HepG2 (cell line): ENCODE data around the gene LMBRD2. TPM values are rescaled to one million over a fixed set of nuclear protein-coding genes. Genes with fewer than 3 reads are reported as not detected.

ENCODE experiments used
- ATAC-seq: fragments of 200-7000 bp; cut with Tn5 transposase; 3 replicates; pipeline ENCODE4 v1.9.1; 2020; ENCODE audit warnings: mild to moderate bottlenecking, moderate library complexity
- BruUV-seq: library from RNA; stranded (reverse); fragments of 400-500 nt; replicated peaks from 2 replicates; lab custom pipeline; 2021; lab: Mats Ljungman, UMichigan
- CTCF ChIA-PET: fragments of 300-600 bp; formaldehyde crosslinking; extraction: SDS; loops from one replicate; lab custom pipeline; 2021; ENCODE audit warnings: low total read pairs, inconsistent platforms, low intra/inter-chr PET ratio; lab: Yijun Ruan, JAX
- POLR2A ChIA-PET: fragments of 350-600 bp; sonication (Branson Sonifier 250); formaldehyde crosslinking; loops from one replicate; lab custom pipeline; 2020; ENCODE audit warnings: antibody characterized with exemption, inconsistent platforms; lab: Yijun Ruan, JAX
- DNase-seq: peaks from one replicate; pipeline ENCODE4 v3.0.0-alpha.2; 2015; ENCODE audit warnings: low spot score
- FAIRE-seq: peaks from 3 replicates; lab custom pipeline; 2011; peaks lifted over from hg19 to GRCh38; lab: Jason Lieb, UNC
- H2AFZ ChIP-seq: one replicate; pipeline ENCODE4 v1.6.1; 2011; ENCODE audit warnings: low read length, inconsistent platforms
- H3K27ac ChIP-seq: fragments of 300-600 bp; 3 replicates; pipeline ENCODE4 v1.8.0; 2011; ENCODE audit warnings: mixed run types, mild to moderate bottlenecking, mixed read lengths, low read length, inconsistent platforms; ENCODE audit not compliant: insufficient read depth; ENCODE audit errors: extremely low read length
- H3K27me3 ChIP-seq, 2 experiments: fragments of 200-600 bp in 1 of 2; 2 replicates in 1 of 2; 3 replicates in 1 of 2; pipeline versions ENCODE4 v1.6.0 to v1.8.0; 2011; ENCODE audit warnings: low read length in 2 of 2, mild to moderate bottlenecking in 2 of 2, moderate library complexity in 2 of 2, inconsistent platforms in 1 of 2; ENCODE audit not compliant: insufficient read depth in 2 of 2, control insufficient read depth in 1 of 2
- H3K36me3 ChIP-seq, 2 experiments: fragments of 200-600 bp in 1 of 2; replicated peaks in 1 of 2; 2 replicates in 1 of 2; 3 replicates in 1 of 2; pipeline versions ENCODE4 v1.5.1 to v1.8.0; 2011; ENCODE audit warnings: low read length in 2 of 2, inconsistent platforms in 1 of 2; ENCODE audit not compliant: insufficient read depth in 2 of 2, control insufficient read depth in 1 of 2
- H3K4me1 ChIP-seq: 2 replicates; pipeline ENCODE4 v1.5.1; 2012; ENCODE audit warnings: low read length, inconsistent platforms; ENCODE audit not compliant: insufficient read depth
- H3K4me2 ChIP-seq: 2 replicates; pipeline ENCODE4 v1.6.0; 2011; ENCODE audit warnings: low read depth, low read length, inconsistent platforms
- H3K4me3 ChIP-seq, 3 experiments: fragments of 200-600 bp in 1 of 3; sonication (generic), shearing (Covaris generic) in 1 of 3; replicated peaks in 1 of 3; 2 replicates each; pipeline ENCODE4 v1.5.1; 2011 to 2016; ENCODE audit warnings: low read length in 3 of 3, inconsistent platforms in 2 of 3, low read depth in 2 of 3, mild to moderate bottlenecking in 2 of 3, control low read depth in 1 of 3, mixed read lengths in 1 of 3; ENCODE audit not compliant: insufficient read depth in 1 of 3
- H3K79me2 ChIP-seq: one replicate; pipeline ENCODE4 v1.6.1; 2011; ENCODE audit warnings: low read length, inconsistent platforms; ENCODE audit not compliant: insufficient read depth
- H3K9ac ChIP-seq: 2 replicates; pipeline ENCODE4 v1.6.0; 2011; ENCODE audit warnings: mild to moderate bottlenecking, low read depth, low read length, inconsistent platforms; ENCODE audit not compliant: insufficient read depth
- H3K9me3 ChIP-seq: 2 replicates; pipeline ENCODE4 v1.5.1; 2012; ENCODE audit warnings: mild to moderate bottlenecking, low read length
- H4K20me1 ChIP-seq: 2 replicates; pipeline ENCODE4 v1.6.0; 2011; ENCODE audit warnings: inconsistent platforms, mild to moderate bottlenecking, low read length, moderate library complexity; ENCODE audit not compliant: insufficient read depth
- HIVEP1 ChIP-seq: sonication (generic); formaldehyde crosslinking; IDR thresholded peaks from 2 replicates; pipeline ENCODE4 v1.4.0; 2020; ENCODE audit warnings: mild to moderate bottlenecking, missing genetic modification reagents
- JARID2 ChIP-seq: sonication (generic); formaldehyde crosslinking; IDR thresholded peaks from 2 replicates; pipeline ENCODE4 v1.8.1; 2023; ENCODE audit warnings: missing genetic modification reagents, inconsistent platforms; ENCODE audit not compliant: insufficient replicate concordance
- RXRB ChIP-seq: IDR thresholded peaks from 2 replicates; pipeline ENCODE4 v1.6.1; 2016; ENCODE audit warnings: borderline replicate concordance, missing genetic modification reagents, missing compliant biosample characterization
- ZBTB7B ChIP-seq: sonication (generic); formaldehyde crosslinking; IDR thresholded peaks from 2 replicates; pipeline ENCODE4 v1.4.0; 2020; ENCODE audit warnings: missing genetic modification reagents
- ZNF44 ChIP-seq: sonication (generic); formaldehyde crosslinking; IDR thresholded peaks from 2 replicates; pipeline ENCODE4 v1.5.1; 2020; ENCODE audit warnings: mild to moderate bottlenecking, missing genetic modification reagents
- WGBS: methylation state at CpG from one replicate; pipeline ENCODE4 v1.1.6; 2017; ENCODE audit warnings: low lambda C conversion rate; 5-methylcytosine and 5-hydroxymethylcytosine counted together
- in situ Hi-C: cut with HindIII; loops from 2 replicates; pipeline ENCODE4 v1.10.0; 2017; ENCODE audit warnings: low pct_unique_long_range_greater_than_20kb; ENCODE audit not compliant: extremely low pct_ligation_motif_present
- intact Hi-C: fragments of 100-400 bp; cut with micrococcal nuclease; formaldehyde crosslinking; loops from one replicate; pipeline ENCODE4 v1.10.0; 2022; ENCODE audit not compliant: unreplicated experiment
- polyA plus RNA-seq, 8 experiments: library from polyadenylated mRNA; depleted of rRNA in 3 of 8; stranded (reverse) in 7 of 8; unstranded in 1 of 8; fragments of >200 nt; fragmentation: Illumina TruSeq in 4 of 8; extraction: Trizol in 4 of 8; gene quantifications; 2 replicates each; pipeline versions ENCODE4 v1.2.1 to v1.2.3, GENCODE V29; 2011 to 2016; ENCODE audit warnings: low read depth in 4 of 8, missing spikeins in 1 of 8, mixed read lengths in 1 of 8; ENCODE audit not compliant: insufficient read depth in 1 of 8
- total RNA-seq, 5 experiments: library from RNA; depleted of rRNA; stranded (reverse); fragments of >200 nt; fragmentation: Illumina TruSeq; extraction: Trizol; gene quantifications; 2 replicates each; pipeline ENCODE4 v1.2.3, GENCODE V29; 2016; ENCODE audit warnings: low read depth in 1 of 5
- TF ChIP-seq, protein P1 (sequence below): sonication (generic); formaldehyde crosslinking; IDR thresholded peaks from 2 replicates; pipeline ENCODE4 v1.5.0; 2020; ENCODE audit warnings: missing genetic modification reagents, mild to moderate bottlenecking, borderline replicate concordance
- TF ChIP-seq, protein P2 (sequence below): sonication (generic); formaldehyde crosslinking; conservative IDR thresholded peaks from 2 replicates; pipeline ENCODE4 v1.8.1; 2023; ENCODE audit warnings: missing genetic modification reagents
- TF ChIP-seq, protein P3 (sequence below): sonication (generic); formaldehyde crosslinking; IDR thresholded peaks from 2 replicates; pipeline ENCODE4 v1.9.0; 2022; ENCODE audit warnings: low read depth, missing genetic modification reagents
- TF ChIP-seq, protein P4 (sequence below): sonication (generic); formaldehyde crosslinking; IDR thresholded peaks from 2 replicates; pipeline ENCODE4 v1.4.0; 2020; ENCODE audit warnings: mild to moderate bottlenecking, missing genetic modification reagents
- TF ChIP-seq, protein P5 (sequence below): sonication (generic); formaldehyde crosslinking; IDR thresholded peaks from 2 replicates; pipeline ENCODE4 v1.4.0; 2020; ENCODE audit warnings: missing genetic modification reagents
- TF ChIP-seq, protein P6 (sequence below): sonication (generic); formaldehyde crosslinking; IDR thresholded peaks from 2 replicates; pipeline ENCODE4 v1.4.0; 2020; ENCODE audit warnings: missing genetic modification reagents

Gene LMBRD2
- total and polyA plus RNA-seq, 2 of the 13 experiments (the other 11 are each of a cell fraction or from before 2014, with no cell fraction given) = 2.0 to 4.7 TPM

DNA sequence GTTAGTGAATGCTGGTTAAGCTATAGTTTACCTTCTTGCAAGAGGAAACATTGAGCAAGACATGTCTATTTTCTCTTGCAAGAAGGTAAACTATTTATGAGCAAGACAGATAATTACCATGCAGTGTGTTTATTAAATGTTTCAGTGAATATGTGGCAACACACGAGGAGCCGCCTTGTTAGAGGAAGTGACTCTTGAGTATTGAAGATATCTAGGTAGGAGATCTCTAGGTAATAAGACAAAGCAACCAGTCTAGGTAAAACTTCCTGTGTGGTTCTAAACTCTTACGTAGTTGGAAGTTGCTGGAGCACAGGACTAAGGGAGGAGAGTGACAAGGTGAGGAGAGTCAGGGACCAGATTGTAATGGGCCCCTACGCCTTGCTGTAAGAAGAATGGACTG, 17.1 kb upstream of the LMBRD2 start:
- Histone ChIP-seq H2AFZ (no peak overlapping the region), H3K4me2 (no peak overlapping the region), H3K9me3 (no peaks in the 10 kb centered on the region), H3K79me2 (peaks cover 5% of the 10 kb centered on the region), H3K9ac (no peak overlapping the region), H4K20me1 (no peaks in the 10 kb centered on the region), H3K27me3 (no peaks in the 10 kb centered on the region), H3K36me3 (peaks cover 23 to 91% of the 10 kb centered on the region in 2 experiments), H3K4me1 (peaks cover 6% of the 10 kb centered on the region), H3K4me3 (no peak overlapping the region), H3K27ac (no peak overlapping the region)
- no peak for FAIRE-seq
- intact Hi-C loops = no loop called here
- 98% methylated on average over 4 of the region's 4 CpGs for WGBS
- DNase-seq = no peak
- ChIA-PET POLR2A (no interaction called here), CTCF (no interaction called here)
- in situ Hi-C loops = no loop called here
- TF ChIP-seq ZNF44 (CRISPR knock-in tag) (no peak), HIVEP1 (CRISPR knock-in tag) (no peak), JARID2 (no peak), ZBTB7B (CRISPR knock-in tag) (no peak), RXRB (CRISPR knock-in tag) (no peak)
- TF ChIP-seq, protein P1, sequence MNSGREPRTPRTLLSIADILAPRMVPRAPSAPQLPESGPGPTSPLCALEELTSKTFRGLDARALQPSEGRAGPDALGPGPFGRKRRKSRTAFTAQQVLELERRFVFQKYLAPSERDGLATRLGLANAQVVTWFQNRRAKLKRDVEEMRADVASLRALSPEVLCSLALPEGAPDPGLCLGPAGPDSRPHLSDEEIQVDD (CRISPR knock-in tag) = no peak
- TF ChIP-seq, protein P2, sequence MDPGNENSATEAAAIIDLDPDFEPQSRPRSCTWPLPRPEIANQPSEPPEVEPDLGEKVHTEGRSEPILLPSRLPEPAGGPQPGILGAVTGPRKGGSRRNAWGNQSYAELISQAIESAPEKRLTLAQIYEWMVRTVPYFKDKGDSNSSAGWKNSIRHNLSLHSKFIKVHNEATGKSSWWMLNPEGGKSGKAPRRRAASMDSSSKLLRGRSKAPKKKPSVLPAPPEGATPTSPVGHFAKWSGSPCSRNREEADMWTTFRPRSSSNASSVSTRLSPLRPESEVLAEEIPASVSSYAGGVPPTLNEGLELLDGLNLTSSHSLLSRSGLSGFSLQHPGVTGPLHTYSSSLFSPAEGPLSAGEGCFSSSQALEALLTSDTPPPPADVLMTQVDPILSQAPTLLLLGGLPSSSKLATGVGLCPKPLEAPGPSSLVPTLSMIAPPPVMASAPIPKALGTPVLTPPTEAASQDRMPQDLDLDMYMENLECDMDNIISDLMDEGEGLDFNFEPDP (CRISPR knock-in tag) = no peak
- TF ChIP-seq, protein P3, sequence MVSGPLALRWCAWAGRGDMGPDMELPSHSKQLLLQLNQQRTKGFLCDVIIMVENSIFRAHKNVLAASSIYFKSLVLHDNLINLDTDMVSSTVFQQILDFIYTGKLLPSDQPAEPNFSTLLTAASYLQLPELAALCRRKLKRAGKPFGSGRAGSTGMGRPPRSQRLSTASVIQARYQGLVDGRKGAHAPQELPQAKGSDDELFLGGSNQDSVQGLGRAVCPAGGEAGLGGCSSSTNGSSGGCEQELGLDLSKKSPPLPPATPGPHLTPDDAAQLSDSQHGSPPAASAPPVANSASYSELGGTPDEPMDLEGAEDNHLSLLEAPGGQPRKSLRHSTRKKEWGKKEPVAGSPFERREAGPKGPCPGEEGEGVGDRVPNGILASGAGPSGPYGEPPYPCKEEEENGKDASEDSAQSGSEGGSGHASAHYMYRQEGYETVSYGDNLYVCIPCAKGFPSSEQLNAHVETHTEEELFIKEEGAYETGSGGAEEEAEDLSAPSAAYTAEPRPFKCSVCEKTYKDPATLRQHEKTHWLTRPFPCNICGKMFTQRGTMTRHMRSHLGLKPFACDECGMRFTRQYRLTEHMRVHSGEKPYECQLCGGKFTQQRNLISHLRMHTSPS = no peak
- TF ChIP-seq, protein P4, sequence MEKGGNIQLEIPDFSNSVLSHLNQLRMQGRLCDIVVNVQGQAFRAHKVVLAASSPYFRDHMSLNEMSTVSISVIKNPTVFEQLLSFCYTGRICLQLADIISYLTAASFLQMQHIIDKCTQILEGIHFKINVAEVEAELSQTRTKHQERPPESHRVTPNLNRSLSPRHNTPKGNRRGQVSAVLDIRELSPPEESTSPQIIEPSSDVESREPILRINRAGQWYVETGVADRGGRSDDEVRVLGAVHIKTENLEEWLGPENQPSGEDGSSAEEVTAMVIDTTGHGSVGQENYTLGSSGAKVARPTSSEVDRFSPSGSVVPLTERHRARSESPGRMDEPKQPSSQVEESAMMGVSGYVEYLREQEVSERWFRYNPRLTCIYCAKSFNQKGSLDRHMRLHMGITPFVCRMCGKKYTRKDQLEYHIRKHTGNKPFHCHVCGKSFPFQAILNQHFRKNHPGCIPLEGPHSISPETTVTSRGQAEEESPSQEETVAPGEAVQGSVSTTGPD (CRISPR knock-in tag) = no peak
- TF ChIP-seq, protein P5, sequence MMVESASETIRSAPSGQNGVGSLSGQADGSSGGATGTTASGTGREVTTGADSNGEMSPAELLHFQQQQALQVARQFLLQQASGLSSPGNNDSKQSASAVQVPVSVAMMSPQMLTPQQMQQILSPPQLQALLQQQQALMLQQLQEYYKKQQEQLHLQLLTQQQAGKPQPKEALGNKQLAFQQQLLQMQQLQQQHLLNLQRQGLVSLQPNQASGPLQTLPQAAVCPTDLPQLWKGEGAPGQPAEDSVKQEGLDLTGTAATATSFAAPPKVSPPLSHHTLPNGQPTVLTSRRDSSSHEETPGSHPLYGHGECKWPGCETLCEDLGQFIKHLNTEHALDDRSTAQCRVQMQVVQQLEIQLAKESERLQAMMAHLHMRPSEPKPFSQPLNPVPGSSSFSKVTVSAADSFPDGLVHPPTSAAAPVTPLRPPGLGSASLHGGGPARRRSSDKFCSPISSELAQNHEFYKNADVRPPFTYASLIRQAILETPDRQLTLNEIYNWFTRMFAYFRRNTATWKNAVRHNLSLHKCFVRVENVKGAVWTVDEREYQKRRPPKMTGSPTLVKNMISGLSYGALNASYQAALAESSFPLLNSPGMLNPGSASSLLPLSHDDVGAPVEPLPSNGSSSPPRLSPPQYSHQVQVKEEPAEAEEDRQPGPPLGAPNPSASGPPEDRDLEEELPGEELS = no peak
- TF ChIP-seq, protein P6, sequence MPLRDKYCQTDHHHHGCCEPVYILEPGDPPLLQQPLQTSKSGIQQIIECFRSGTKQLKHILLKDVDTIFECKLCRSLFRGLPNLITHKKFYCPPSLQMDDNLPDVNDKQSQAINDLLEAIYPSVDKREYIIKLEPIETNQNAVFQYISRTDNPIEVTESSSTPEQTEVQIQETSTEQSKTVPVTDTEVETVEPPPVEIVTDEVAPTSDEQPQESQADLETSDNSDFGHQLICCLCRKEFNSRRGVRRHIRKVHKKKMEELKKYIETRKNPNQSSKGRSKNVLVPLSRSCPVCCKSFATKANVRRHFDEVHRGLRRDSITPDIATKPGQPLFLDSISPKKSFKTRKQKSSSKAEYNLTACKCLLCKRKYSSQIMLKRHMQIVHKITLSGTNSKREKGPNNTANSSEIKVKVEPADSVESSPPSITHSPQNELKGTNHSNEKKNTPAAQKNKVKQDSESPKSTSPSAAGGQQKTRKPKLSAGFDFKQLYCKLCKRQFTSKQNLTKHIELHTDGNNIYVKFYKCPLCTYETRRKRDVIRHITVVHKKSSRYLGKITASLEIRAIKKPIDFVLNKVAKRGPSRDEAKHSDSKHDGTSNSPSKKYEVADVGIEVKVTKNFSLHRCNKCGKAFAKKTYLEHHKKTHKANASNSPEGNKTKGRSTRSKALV = no peak
- no peak for ATAC-seq
- no TSS peak for BruUV-seq
